K562 (cell line): ENCODE measurements around the gene SNRPA. TPM values are rescaled to one million over a fixed set of nuclear protein-coding genes. Genes with fewer than 3 reads are reported as not detected.

ENCODE experiments used
- ARNT ChIP-seq, 2 experiments: fragments of 450-650 bp; IDR thresholded peaks; 2 replicates each; pipeline ENCODE4 v1.6.1; 2016; ENCODE audit warnings: mild to moderate bottlenecking in 1 of 2
- ATF7 ChIP-seq: fragments of 450-650 bp; IDR thresholded peaks from 2 replicates; pipeline ENCODE4 v1.7.1; 2014; ENCODE audit warnings: mild to moderate bottlenecking, moderate library complexity
- ETV6 ChIP-seq, 3 experiments: fragments of 150-350 bp in 1 of 3; sonication (generic) in 1 of 3; formaldehyde crosslinking in 1 of 3; IDR thresholded peaks; 2 replicates each; pipeline versions ENCODE4 v1.6.1 to v1.8.0; 2014 to 2022; ENCODE audit warnings: borderline replicate concordance in 2 of 3, low read depth in 2 of 3, antibody characterized with exemption in 1 of 3, low read length in 1 of 3, mild to moderate bottlenecking in 1 of 3, missing genetic modification reagents in 1 of 3
- GABPB2 ChIP-seq: fragments of 250-450 bp; sonication (Bioruptor Pico); conservative IDR thresholded peaks from 2 replicates; pipeline ENCODE4 v1.5.1; 2021; ENCODE audit warnings: mild to moderate bottlenecking
- HBP1 ChIP-seq: fragments of 450-650 bp; formaldehyde crosslinking; IDR thresholded peaks from 2 replicates; pipeline ENCODE4 v1.4.0; 2022; ENCODE audit warnings: missing genetic modification characterization
- MBD2 ChIP-seq: sonication (generic); IDR thresholded peaks from 2 replicates; pipeline ENCODE4 v1.6.1; 2016; ENCODE audit warnings: low read depth, borderline replicate concordance
- MITF ChIP-seq: IDR thresholded peaks from 2 replicates; pipeline ENCODE4 v1.6.1; 2014; ENCODE audit warnings: antibody characterized with exemption
- MXD1 ChIP-seq: fragments of 250-450 bp; sonication (Bioruptor Pico); IDR thresholded peaks from 2 replicates; pipeline ENCODE4 v1.8.0; 2021; ENCODE audit warnings: borderline replicate concordance, mild to moderate bottlenecking, moderate library complexity; ENCODE audit not compliant: poor library complexity, severe bottlenecking
- NBN ChIP-seq: fragments of 450-650 bp; IDR thresholded peaks from 2 replicates; pipeline ENCODE4 v1.6.1; 2016; ENCODE audit warnings: low read depth, mild to moderate bottlenecking
- NCOA4 ChIP-seq: fragments of 450-650 bp; IDR thresholded peaks from 2 replicates; pipeline ENCODE4 v1.6.1; 2018; ENCODE audit warnings: mild to moderate bottlenecking; ENCODE audit not compliant: partially characterized antibody
- NELFE ChIP-seq: IDR thresholded peaks from 2 replicates; pipeline ENCODE4 v1.6.1; 2011; ENCODE audit warnings: mild to moderate bottlenecking; ENCODE audit not compliant: insufficient read depth, insufficient read length
- SAFB2 ChIP-seq: fragments of 200-400 bp; formaldehyde crosslinking; IDR thresholded peaks from 2 replicates; pipeline ENCODE4 v1.6.1; 2018; ENCODE audit warnings: borderline replicate concordance, low read length, low read depth, moderate library complexity; ENCODE audit not compliant: severe bottlenecking
- SREBF1 ChIP-seq: fragments of 150-350 bp; IDR thresholded peaks from 2 replicates; pipeline ENCODE4 v1.6.1; 2014; ENCODE audit warnings: antibody characterized with exemption, low read depth, low read length, borderline replicate concordance
- STAT5A ChIP-seq: IDR thresholded peaks from 2 replicates; pipeline ENCODE4 v1.6.1; 2012; ENCODE audit warnings: low read length, inconsistent platforms, borderline replicate concordance
- TFAM ChIP-seq: fragments of 250-450 bp; sonication (Bioruptor Pico); conservative IDR thresholded peaks from 2 replicates; pipeline ENCODE4 v1.5.0; 2021; ENCODE audit warnings: mild to moderate bottlenecking, moderate library complexity
- TGIF2 ChIP-seq: sonication (generic); formaldehyde crosslinking; IDR thresholded peaks from 2 replicates; pipeline ENCODE4 v1.8.1; 2022; ENCODE audit warnings: mild to moderate bottlenecking, missing genetic modification reagents, moderate library complexity
- TSC22D4 ChIP-seq: fragments of 450-650 bp; IDR thresholded peaks from 2 replicates; pipeline ENCODE4 v1.6.1; 2016; ENCODE audit warnings: missing genetic modification characterization, missing biosample characterization, control low read depth
- YBX1 ChIP-seq: fragments of 450-650 bp; IDR thresholded peaks from 2 replicates; pipeline ENCODE4 v1.7.1; 2016; ENCODE audit warnings: mild to moderate bottlenecking
- ZBTB7A ChIP-seq: IDR thresholded peaks from 2 replicates; pipeline ENCODE4 v1.6.1; 2011; ENCODE audit warnings: low read depth, mild to moderate bottlenecking, low read length, moderate library complexity, borderline replicate concordance; ENCODE audit not compliant: control insufficient read depth
- ZFP91 ChIP-seq: sonication (generic); formaldehyde crosslinking; IDR thresholded peaks from 2 replicates; pipeline ENCODE4 v1.8.0; 2022; ENCODE audit warnings: mild to moderate bottlenecking, missing genetic modification reagents
- ZFX ChIP-seq: sonication (generic); formaldehyde crosslinking; IDR thresholded peaks from 2 replicates; pipeline ENCODE4 v1.8.0; 2022; ENCODE audit warnings: mild to moderate bottlenecking, missing genetic modification reagents, moderate library complexity
- ZNF133 ChIP-seq: fragments of 250-450 bp; sonication (Bioruptor Pico); IDR thresholded peaks from 2 replicates; pipeline ENCODE4 v1.4.0; 2020; ENCODE audit warnings: mild to moderate bottlenecking
- ZNF324 ChIP-seq: fragments of 250-450 bp; sonication (Bioruptor Pico); IDR thresholded peaks from 2 replicates; pipeline ENCODE4 v1.4.0; 2020; ENCODE audit warnings: mild to moderate bottlenecking
- ZNF354B ChIP-seq: fragments of 250-450 bp; sonication (Bioruptor Pico); IDR thresholded peaks from 2 replicates; pipeline ENCODE4 v1.4.0; 2020
- polyA plus RNA-seq, 8 experiments: library from polyadenylated mRNA; depleted of rRNA in 4 of 8; stranded (reverse) in 5 of 8; unstranded in 3 of 8; fragments of >200 nt; fragmentation: Nextera tagmentation in 2 of 8; fragmentation: Illumina TruSeq in 1 of 8; extraction: Ambion mirVana in 2 of 8; extraction: Trizol in 1 of 8; gene quantifications; 2 replicates each; pipeline versions ENCODE4 v1.2.1 to v1.2.3, GENCODE V29; 2011 to 2014; ENCODE audit warnings: inconsistent platforms in 1 of 8, missing spikeins in 1 of 8
- total RNA-seq, 7 experiments: library from RNA; depleted of rRNA in 6 of 7; stranded (reverse); fragments of >200 nt in 6 of 7; fragmentation: Illumina TruSeq in 2 of 7; extraction: Trizol in 2 of 7; gene quantifications; 2 replicates each; pipeline versions ENCODE4 v1.2.1 to v1.2.3, GENCODE V29; 2011 to 2021; ENCODE audit warnings: low replicate concordance in 1 of 7

The SNRPA gene
- total and polyA plus RNA-seq, 9 of the 15 experiments (the other 6 are each of a cell fraction or from before 2014, with no cell fraction given), result 16.3 to 311 (median 193) TPM

GRCh38 chr19:40750058-40750873 is 737 bp upstream of the SNRPA start, which contains the start of gene ACTMAP (continued):
- TF ChIP-seq NCOA4 (no peak), ZNF354B (CRISPR knock-in tag) (no peak), TFAM (CRISPR knock-in tag) (no peak), TSC22D4 (no peak), ZBTB7A (no peak; the same call in none of the 2 replicates), ETV6 (IDR thresholded peaks at IDR 0.05; ENCODE audit: borderline replicate concordance in 1 of 2, low read depth in 2 of 2, low read length in 1 of 2) (peak in 1 of 2 experiments; percentile 85; a peak in 2 of 4 replicates), ETV6 (CRISPR knock-in tag; IDR thresholded peaks at IDR 0.05; ENCODE audit: borderline replicate concordance) (no peak), STAT5A (peak; percentile 18; the same call in 1 of the 2 replicates), ZFX (peak; percentile 64), ATF7 (peak; percentile 66; the same call in 1 of the 2 replicates), SREBF1 (peak; percentile 86; the same call in 1 of the 2 replicates), GABPB2 (no peak), SAFB2 (no peak), MBD2 (peak; percentile 97), TGIF2 (CRISPR knock-in tag) (no peak), MXD1 (peak; percentile 56), ZNF324 (CRISPR knock-in tag) (no peak), NBN (peak; percentile 89), YBX1 (no peak), ARNT (IDR thresholded peaks at IDR 0.05) (peak; percentile 66 to 79), NELFE (no peak), ZNF133 (CRISPR knock-in tag) (no peak), HBP1 (CRISPR knock-in tag) (no peak), ZFP91 (CRISPR knock-in tag) (no peak), MITF (peak; percentile 85; the same call in 1 of the 2 replicates)
